ENCODE data around the gene TTC5. TPM values are rescaled to one million over a fixed set of nuclear protein-coding genes. Genes with fewer than 3 reads are reported as not detected.
A peak's percentile ranks its signal among the peaks of the same experiment; 100 is the strongest.

Gene TTC5
- total and polyA plus RNA-seq, 2 donors (not counting 1 experiment from before 2014, with no cell fraction given): 8.2 to 37.5 TPM

GRCh38 chr14:20331053-20331613 lies 25.4 kb upstream of the TTC5 start:
- no peak overlapping the region for H2AFZ ChIP-seq (ENCODE audit: insufficient read depth, low read depth, low read length, poor library complexity, severe bottlenecking)
- Mint-ChIP-seq H3K4me3 (no peak overlapping the region), H3K9me3 (ENCODE audit: insufficient read depth) (no peaks in the 10 kb centered on the region), H3K27me3 (no peaks in the 10 kb centered on the region), H3K27ac (no peak overlapping the region), H3K4me1 (peaks cover 44% of the 10 kb centered on the region)
- POLR2A ChIA-PET: interaction anchor here (0.6 kb wide), 1 partner anchor 12 kb away, joined by 4 read pairs; no protein-coding TSS in a partner anchor
- no peaks in the 10 kb centered on the region for H4K20me1 ChIP-seq (ENCODE audit: control insufficient read depth, insufficient read depth, low read length, poor library complexity, severe bottlenecking)
- no peak overlapping the region for H3K4me3 ChIP-seq (ENCODE audit: control extremely low read depth in 1 of 5, extremely low read depth in 1 of 5, insufficient read depth in 1 of 5, low read depth in 2 of 5, low read length in 4 of 5)
- DNase-seq: no peak
- no peak overlapping the region for H3K4me2 ChIP-seq (replicated peaks; ENCODE audit: low read depth, low read length, poor library complexity, severe bottlenecking)
- no peaks in the 10 kb centered on the region for H3K27me3 ChIP-seq (replicated peaks in 1 of 4; ENCODE audit: control extremely low read depth in 1 of 4, control insufficient read depth in 3 of 4, insufficient read depth in 4 of 4, low read length in 3 of 4)
- ATAC-seq (ENCODE audit: low read depth): no peak
- H3K4me1 ChIP-seq (ENCODE audit: control insufficient read depth in 2 of 2, insufficient read depth in 2 of 2, low read length in 2 of 2): peaks cover 17 to 18% of the 10 kb centered on the region in 2 donors
- H3K9me3 ChIP-seq (ENCODE audit: control extremely low read depth in 1 of 3, control insufficient read depth in 2 of 3, insufficient read depth in 1 of 3, low read length in 2 of 3): no peaks in the 10 kb centered on the region
- no peak overlapping the region for H3K9ac ChIP-seq (ENCODE audit: low read length)
- CTCF ChIA-PET: interaction anchor here (1.0 to 10.4 kb wide), 3 partner anchors 13 to 276 kb away, joined by 4 to 215 read pairs (median 5); partner anchors contain the start of gene PARP2
- WGBS (ENCODE audit: insufficient coverage): no CpG with 5 or more reads among the region's 2 CpGs
- TF ChIP-seq, protein P1, sequence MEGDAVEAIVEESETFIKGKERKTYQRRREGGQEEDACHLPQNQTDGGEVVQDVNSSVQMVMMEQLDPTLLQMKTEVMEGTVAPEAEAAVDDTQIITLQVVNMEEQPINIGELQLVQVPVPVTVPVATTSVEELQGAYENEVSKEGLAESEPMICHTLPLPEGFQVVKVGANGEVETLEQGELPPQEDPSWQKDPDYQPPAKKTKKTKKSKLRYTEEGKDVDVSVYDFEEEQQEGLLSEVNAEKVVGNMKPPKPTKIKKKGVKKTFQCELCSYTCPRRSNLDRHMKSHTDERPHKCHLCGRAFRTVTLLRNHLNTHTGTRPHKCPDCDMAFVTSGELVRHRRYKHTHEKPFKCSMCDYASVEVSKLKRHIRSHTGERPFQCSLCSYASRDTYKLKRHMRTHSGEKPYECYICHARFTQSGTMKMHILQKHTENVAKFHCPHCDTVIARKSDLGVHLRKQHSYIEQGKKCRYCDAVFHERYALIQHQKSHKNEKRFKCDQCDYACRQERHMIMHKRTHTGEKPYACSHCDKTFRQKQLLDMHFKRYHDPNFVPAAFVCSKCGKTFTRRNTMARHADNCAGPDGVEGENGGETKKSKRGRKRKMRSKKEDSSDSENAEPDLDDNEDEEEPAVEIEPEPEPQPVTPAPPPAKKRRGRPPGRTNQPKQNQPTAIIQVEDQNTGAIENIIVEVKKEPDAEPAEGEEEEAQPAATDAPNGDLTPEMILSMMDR (IDR thresholded peaks at IDR 0.05): no peak
- TF ChIP-seq EZH2 (IDR thresholded peaks at IDR 0.05; ENCODE audit: borderline replicate concordance, insufficient read depth, low read depth, low read length, poor library complexity, severe bottlenecking): no peak
- peaks cover 51% of the 10 kb centered on the region for H3K79me2 ChIP-seq (ENCODE audit: control insufficient read depth, insufficient read depth, low read length)
- peak overlapping the region in 1 of 2 donors; percentile 30 for H3K27ac ChIP-seq (ENCODE audit: low read length in 2 of 2)
- intact Hi-C loops (cut with micrococcal nuclease): no loop called here
- H3K36me3 ChIP-seq (replicated peaks in 1 of 2; ENCODE audit: control extremely low read depth in 1 of 2, control insufficient read depth in 1 of 2, extremely low read depth in 1 of 2, insufficient read depth in 2 of 2, low read length in 1 of 2): peaks cover 4 to 9% of the 10 kb centered on the region in 2 experiments

GRCh38 chr14:20329355-20329754 lies 23.6 kb upstream of the TTC5 start:
- Histone ChIP-seq H3K36me3 (replicated peaks in 1 of 2; ENCODE audit: control extremely low read depth in 1 of 2, control insufficient read depth in 1 of 2, extremely low read depth in 1 of 2, insufficient read depth in 2 of 2, low read length in 1 of 2) (peaks cover 4 to 21% of the 10 kb centered on the region in 2 experiments), H3K9ac (ENCODE audit: low read length) (no peak overlapping the region)

More at GRCh38 chr14:20329355-20329754, 23.6 kb upstream of the TTC5 start:
- intact Hi-C loops (cut with micrococcal nuclease): loop anchor here (5.0 kb wide), 2 partner anchors 528 to 543 kb away; no protein-coding TSS in a partner anchor
- peaks cover 44% of the 10 kb centered on the region for H3K4me1 Mint-ChIP-seq
- no peaks in the 10 kb centered on the region for H3K27me3 Mint-ChIP-seq
- Histone ChIP-seq H2AFZ (ENCODE audit: insufficient read depth, low read depth, low read length, poor library complexity, severe bottlenecking) (no peak overlapping the region), H3K27me3 (replicated peaks in 1 of 4; ENCODE audit: control extremely low read depth in 1 of 4, control insufficient read depth in 3 of 4, insufficient read depth in 4 of 4, low read length in 3 of 4) (no peaks in the 10 kb centered on the region), H4K20me1 (ENCODE audit: control insufficient read depth, insufficient read depth, low read length, poor library complexity, severe bottlenecking) (no peaks in the 10 kb centered on the region), H3K4me2 (replicated peaks; ENCODE audit: low read depth, low read length, poor library complexity, severe bottlenecking) (no peak overlapping the region), H3K4me1 (ENCODE audit: control insufficient read depth in 2 of 2, insufficient read depth in 2 of 2, low read length in 2 of 2) (peaks cover 13 to 17% of the 10 kb centered on the region in 2 donors), H3K4me3 (ENCODE audit: control extremely low read depth in 1 of 5, extremely low read depth in 1 of 5, insufficient read depth in 1 of 5, low read depth in 2 of 5, low read length in 4 of 5) (no peak overlapping the region), H3K9me3 (ENCODE audit: control extremely low read depth in 1 of 3, control insufficient read depth in 2 of 3, insufficient read depth in 1 of 3, low read length in 2 of 3) (no peaks in the 10 kb centered on the region), H3K27ac (ENCODE audit: low read length in 2 of 2) (peak overlapping the region in 1 of 2 donors; percentile 7), H3K79me2 (ENCODE audit: control insufficient read depth, insufficient read depth, low read length) (peaks cover 44% of the 10 kb centered on the region)
- DNase-seq (no peak), ATAC-seq (ENCODE audit: low read depth) (no peak)
- H3K27ac Mint-ChIP-seq: no peak overlapping the region
- H3K9me3 Mint-ChIP-seq (ENCODE audit: insufficient read depth): no peaks in the 10 kb centered on the region
- no CpG with 5 or more reads among the region's 2 CpGs for WGBS (ENCODE audit: insufficient coverage)
- H3K4me3 Mint-ChIP-seq: no peak overlapping the region
- POLR2A ChIA-PET: interaction anchor here (0.6 to 0.7 kb wide), 2 partner anchors 13 to 20 kb away, joined by 3 to 5 read pairs; no protein-coding TSS in a partner anchor
- TF ChIP-seq EZH2 (IDR thresholded peaks at IDR 0.05; ENCODE audit: borderline replicate concordance, insufficient read depth, low read depth, low read length, poor library complexity, severe bottlenecking): no peak
- TF ChIP-seq, protein P1 (IDR thresholded peaks at IDR 0.05): no peak
- CTCF ChIA-PET: interaction anchor here (0.8 to 10.4 kb wide), 14 partner anchors 9 to 480 kb away, joined by 3 to 215 read pairs (median 4); partner anchors contain the start of genes PARP2 and TEP1
